Stomach (tissue), 9 donors: ENCODE measurements around the gene TRIM63. TPM values are rescaled to one million over a fixed set of nuclear protein-coding genes. Genes with fewer than 3 reads are reported as not detected.

Experiments used
- DNase-seq, 2 donors: peaks; one replicate each; pipeline versions ENCODE4 v3.0.0 to v3.0.0-alpha.2; 2013 to 2019
- H3K27ac ChIP-seq, 5 donors: fragments of 200-600 bp in 4 of 5; sonication (generic) in 4 of 5; one replicate each; pipeline ENCODE4 v1.5.1; 2013 to 2019; ENCODE audit warnings: mild to moderate bottlenecking in 1 of 5, moderate library complexity in 1 of 5
- H3K27me3 ChIP-seq, 3 donors: fragments of 200-600 bp; sonication (generic); one replicate each; pipeline ENCODE4 v1.5.1; 2017 to 2019; ENCODE audit warnings: mixed run types in 1 of 3
- H3K36me3 ChIP-seq, 4 donors: fragments of 200-600 bp; sonication (generic); 1 replicate in 3 of 4; 2 replicates in 1 of 4; pipeline ENCODE4 v1.5.1; 2016 to 2019
- H3K4me1 ChIP-seq, 4 donors: fragments of 200-600 bp; sonication (generic); one replicate each; pipeline ENCODE4 v1.5.1; 2016 to 2019
- H3K4me3 ChIP-seq, 4 donors: fragments of 200-600 bp; sonication (generic) in 3 of 4; one replicate each; pipeline ENCODE4 v1.5.1; 2016 to 2019; ENCODE audit warnings: mild to moderate bottlenecking in 1 of 4
- H3K9me3 ChIP-seq, 4 donors: fragments of 200-600 bp; sonication (generic); one replicate each; pipeline ENCODE4 v1.5.1; 2016 to 2019
- EP300 ChIP-seq: sonication (generic); formaldehyde crosslinking; IDR thresholded peaks from one replicate; pipeline ENCODE4 v1.6.1; 2017; ENCODE audit warnings: antibody characterized with exemption
- POLR2A ChIP-seq, 4 donors: fragments of 450-650 bp; IDR thresholded peaks; one replicate each; pipeline ENCODE4 v1.6.1; 2016; ENCODE audit warnings: antibody characterized with exemption in 4 of 4, control low read depth in 2 of 4, mild to moderate bottlenecking in 1 of 4, moderate library complexity in 1 of 4
- POLR2AphosphoS5 ChIP-seq, 3 donors: sonication (generic); formaldehyde crosslinking; IDR thresholded peaks; one replicate each; pipeline ENCODE4 v1.6.1; 2016; ENCODE audit warnings: antibody characterized with exemption in 3 of 3
- WGBS, 5 donors: extraction: QIAGEN DNeasy Blood & Tissue Kit in 3 of 5; methylation state at CpG; one replicate each; pipeline versions ENCODE4 v1.1.5 to v1.1.7; 2013 to 2018; 5-methylcytosine and 5-hydroxymethylcytosine counted together
- intact Hi-C: fragments of 100-400 bp; cut with DNase I; formaldehyde crosslinking; loops from one replicate; pipeline ENCODE4 v1.15.1; 2023; ENCODE audit warnings: low total_unique reads
- polyA plus RNA-seq, 3 donors: library from polyadenylated mRNA; stranded (reverse); fragments of 200-250 nt; gene quantifications; one replicate each; pipeline ENCODE4 v1.2.3, GENCODE V29; 2013
- total RNA-seq, 5 donors: library from RNA; depleted of rRNA; stranded (reverse); fragments of >200 nt; gene quantifications; one replicate each; pipeline versions ENCODE4 v1.1.0 to v1.2.3, GENCODE V29; 2014 to 2016
- TF ChIP-seq, protein P1 (sequence below), 7 experiments: fragments of 450-650 bp in 4 of 7; fragments of 200-600 bp in 3 of 7; sonication (generic) in 3 of 7; IDR thresholded peaks; one replicate each; pipeline ENCODE4 v1.5.1; 2016 to 2019; ENCODE audit warnings: antibody characterized with exemption in 7 of 7, control low read depth in 2 of 7, mild to moderate bottlenecking in 1 of 7
- donor health status: healthy with polysubstance abuse.
- donor health status: Bipolar disorder and iron deficiency.
- donor health status: healthy.

The TRIM63 gene
- total and polyA plus RNA-seq, 8 donors = 0.37 to 6.0 (median 0.42) TPM; not detected in 4

DNA sequence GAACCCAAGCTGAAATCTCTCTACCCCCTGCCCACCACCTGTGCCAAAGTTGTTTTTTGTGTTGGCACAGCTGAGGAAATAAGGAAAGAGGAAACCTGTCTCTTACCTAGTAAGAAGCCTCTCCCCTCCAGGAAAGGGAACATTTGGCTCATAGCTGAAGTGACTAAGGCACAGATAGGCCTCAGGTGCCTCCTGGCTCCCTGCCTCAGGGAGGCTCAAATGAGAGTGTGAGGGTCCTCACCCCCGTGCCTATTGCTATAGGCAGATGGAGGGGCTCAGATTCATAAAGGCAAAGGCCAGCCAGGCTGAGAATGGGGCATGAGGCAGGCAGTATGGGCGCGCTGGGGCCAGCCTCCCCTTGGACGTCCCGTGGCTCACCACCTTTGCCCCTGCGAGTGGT, 29.0 kb downstream of the TRIM63 start:
- Histone ChIP-seq H3K27ac (no peak overlapping the region), H3K9me3 (no peaks in the 10 kb centered on the region), H3K4me1 (peaks cover 16 to 21% (median 20%) of the 10 kb centered on the region in 4 donors), H3K27me3 (peaks cover 0 to 42% (median 22%) of the 10 kb centered on the region in 3 donors), H3K4me3 (no peak overlapping the region), H3K36me3 (no peaks in the 10 kb centered on the region)
- no peak for DNase-seq
- 76 to 92% (median 84%) methylated on average over 4 to 6 of the region's 6 CpGs for WGBS, 5 donors
- no peak for TF ChIP-seq POLR2AphosphoS5 (IDR thresholded peaks at IDR 0.05)
- TF ChIP-seq EP300 = no peak
- TF ChIP-seq, protein P1, sequence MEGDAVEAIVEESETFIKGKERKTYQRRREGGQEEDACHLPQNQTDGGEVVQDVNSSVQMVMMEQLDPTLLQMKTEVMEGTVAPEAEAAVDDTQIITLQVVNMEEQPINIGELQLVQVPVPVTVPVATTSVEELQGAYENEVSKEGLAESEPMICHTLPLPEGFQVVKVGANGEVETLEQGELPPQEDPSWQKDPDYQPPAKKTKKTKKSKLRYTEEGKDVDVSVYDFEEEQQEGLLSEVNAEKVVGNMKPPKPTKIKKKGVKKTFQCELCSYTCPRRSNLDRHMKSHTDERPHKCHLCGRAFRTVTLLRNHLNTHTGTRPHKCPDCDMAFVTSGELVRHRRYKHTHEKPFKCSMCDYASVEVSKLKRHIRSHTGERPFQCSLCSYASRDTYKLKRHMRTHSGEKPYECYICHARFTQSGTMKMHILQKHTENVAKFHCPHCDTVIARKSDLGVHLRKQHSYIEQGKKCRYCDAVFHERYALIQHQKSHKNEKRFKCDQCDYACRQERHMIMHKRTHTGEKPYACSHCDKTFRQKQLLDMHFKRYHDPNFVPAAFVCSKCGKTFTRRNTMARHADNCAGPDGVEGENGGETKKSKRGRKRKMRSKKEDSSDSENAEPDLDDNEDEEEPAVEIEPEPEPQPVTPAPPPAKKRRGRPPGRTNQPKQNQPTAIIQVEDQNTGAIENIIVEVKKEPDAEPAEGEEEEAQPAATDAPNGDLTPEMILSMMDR (IDR thresholded peaks at IDR 0.05) = no peak
- intact Hi-C loops = loop anchor here (5.0 to 10.0 kb wide), 2 partner anchors 106 to 124 kb away; no protein-coding TSS in a partner anchor

DNA sequence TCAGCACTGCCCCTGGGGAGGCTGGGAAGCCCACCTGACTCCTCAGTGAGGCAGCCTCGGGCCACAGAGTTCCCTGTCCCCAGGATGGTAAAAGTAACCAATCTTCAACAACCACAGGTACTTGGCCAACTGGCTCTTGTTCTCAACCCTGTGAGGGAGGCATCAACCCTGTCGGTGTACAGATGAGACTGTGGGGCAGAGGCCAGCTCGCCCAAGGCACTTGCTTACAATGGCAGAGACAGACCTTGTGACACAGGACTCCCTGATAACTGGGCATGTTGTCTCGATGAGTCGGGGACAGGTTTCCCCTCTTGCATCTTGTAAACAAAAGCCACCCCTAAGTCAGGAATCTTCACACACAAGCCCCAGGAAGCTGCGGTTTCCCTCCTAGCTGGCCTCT, 29.5 kb downstream of the TRIM63 start:
- Histone ChIP-seq H3K36me3 (no peaks in the 10 kb centered on the region), H3K4me3 (no peak overlapping the region), H3K9me3 (no peaks in the 10 kb centered on the region), H3K27me3 (peaks cover 0 to 37% (median 18%) of the 10 kb centered on the region in 3 donors), H3K27ac (no peak overlapping the region), H3K4me1 (peaks cover 16 to 21% (median 20%) of the 10 kb centered on the region in 4 donors)
- intact Hi-C loops = loop anchor here (5.0 to 10.0 kb wide), 2 partner anchors 107 to 124 kb away; no protein-coding TSS in a partner anchor
- DNase-seq = no peak
- 71 to 87% (median 77%) methylated on average over 6 of the region's 6 CpGs for WGBS, 5 donors
- TF ChIP-seq EP300 = no peak
- no peak for TF ChIP-seq POLR2A (IDR thresholded peaks at IDR 0.05)
- TF ChIP-seq, protein P1 (IDR thresholded peaks at IDR 0.05) = no peak
- TF ChIP-seq POLR2AphosphoS5 (IDR thresholded peaks at IDR 0.05) = no peak

DNA sequence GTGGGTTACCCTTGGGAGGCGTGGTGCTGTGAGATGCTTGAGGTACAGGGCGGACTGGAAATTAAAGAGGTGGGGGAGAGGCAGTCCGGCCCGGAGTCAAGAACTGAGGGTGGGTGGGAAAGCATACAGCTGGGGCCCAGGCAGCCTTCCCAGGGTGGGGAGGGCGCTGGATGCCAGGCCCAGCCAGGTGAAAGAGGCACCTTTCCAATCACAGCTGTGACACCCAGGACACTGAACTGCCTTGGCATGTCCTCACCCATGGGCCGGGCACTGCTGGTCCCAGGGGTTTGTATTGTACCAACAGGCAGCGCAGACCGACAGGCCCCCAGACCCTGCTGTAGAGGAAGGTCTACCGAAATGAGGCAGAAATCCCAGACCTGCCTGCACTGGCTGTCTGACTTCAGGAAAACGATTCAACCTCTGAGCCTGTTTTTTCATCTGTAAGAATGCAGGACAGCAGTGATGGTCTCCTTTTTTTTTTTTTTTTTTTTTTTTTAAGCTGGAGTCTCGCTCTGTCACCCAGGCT, 30.6 kb downstream of the TRIM63 start:
- Histone ChIP-seq H3K27me3 (peaks cover 0 to 26% (median 11%) of the 10 kb centered on the region in 3 donors), H3K4me1 (peaks cover 16 to 21% (median 20%) of the 10 kb centered on the region in 4 donors)
- 61 to 75% (median 70%) methylated on average over 10 to 11 of the region's 11 CpGs for WGBS, 5 donors

DNA sequence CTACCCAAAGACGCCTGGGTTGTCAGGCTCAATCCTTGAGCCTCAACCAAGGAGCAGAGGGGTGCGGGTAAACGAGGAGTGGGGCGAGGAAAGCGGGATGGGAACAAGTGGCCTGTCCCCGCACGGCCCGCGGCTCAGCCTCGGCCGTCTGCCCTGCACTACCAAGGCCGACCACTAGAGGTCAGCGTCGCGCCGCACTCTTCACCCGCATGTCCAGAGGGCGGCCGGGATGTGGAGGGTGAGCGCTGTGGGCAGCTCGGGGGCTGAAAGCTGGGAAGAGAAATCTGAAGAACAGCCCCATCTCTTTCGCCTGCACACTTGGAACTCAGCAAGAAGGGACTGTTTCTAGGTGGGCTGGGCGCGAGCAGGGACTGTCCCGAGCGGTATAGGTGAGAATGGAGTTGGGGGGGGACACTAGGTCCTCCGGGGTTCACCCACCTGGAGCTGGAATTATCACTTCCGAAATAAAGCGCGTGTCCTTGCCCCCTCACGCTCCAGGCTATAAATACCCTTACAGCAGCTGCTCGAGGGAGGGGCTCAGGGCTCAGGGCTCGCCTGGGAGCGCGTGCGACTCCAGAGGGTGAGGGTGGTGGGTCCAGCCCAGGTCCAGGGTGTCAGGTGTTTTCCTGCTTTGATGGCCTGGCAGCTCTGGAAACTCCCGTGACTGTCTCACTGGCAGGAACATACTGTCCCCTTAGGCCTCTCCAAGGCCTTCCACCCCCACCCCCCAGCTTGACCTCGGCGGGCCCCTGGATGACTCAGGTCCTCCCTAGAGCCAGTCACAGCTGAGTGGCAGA, 31.3 kb downstream of the TRIM63 start:
- TF ChIP-seq, protein P1 (IDR thresholded peaks at IDR 0.05) = peak in 6 of 7 experiments; percentile 99 to 100 (median 100)
- TF ChIP-seq POLR2AphosphoS5 (IDR thresholded peaks at IDR 0.05) = peak in 2 of 3 donors; percentile 9 to 59
- no peak for TF ChIP-seq POLR2A (IDR thresholded peaks at IDR 0.05)
- TF ChIP-seq EP300 = no peak
- DNase-seq = peak; percentile 85 to 94
- intact Hi-C loops = loop anchor here (5.0 to 10.0 kb wide), 2 partner anchors 109 to 126 kb away; no protein-coding TSS in a partner anchor
- peaks cover 0 to 19% (median 5%) of the 10 kb centered on the region in 3 donors for H3K27me3 ChIP-seq
- 0 to 9% (median 8%) methylated on average over 25 to 39 of the region's 39 CpGs for WGBS, 5 donors
- H3K9me3 ChIP-seq = no peaks in the 10 kb centered on the region
- no peaks in the 10 kb centered on the region for H3K36me3 ChIP-seq
- peaks cover 16 to 21% (median 20%) of the 10 kb centered on the region in 4 donors for H3K4me1 ChIP-seq
- H3K27ac ChIP-seq = peak overlapping the region; percentile 78 to 92 (median 86)
- peak overlapping the region; percentile 62 to 93 (median 87) for H3K4me3 ChIP-seq

More for the DNA sequence above, 30.6 kb downstream of the TRIM63 start:
- TF ChIP-seq POLR2A (IDR thresholded peaks at IDR 0.05) = no peak
- no peak for TF ChIP-seq POLR2AphosphoS5 (IDR thresholded peaks at IDR 0.05)
- TF ChIP-seq EP300 = no peak
- intact Hi-C loops = loop anchor here (5.0 to 10.0 kb wide), 2 partner anchors 108 to 125 kb away; no protein-coding TSS in a partner anchor
- Histone ChIP-seq H3K9me3 (no peaks in the 10 kb centered on the region), H3K36me3 (no peaks in the 10 kb centered on the region), H3K4me3 (no peak overlapping the region), H3K27ac (no peak overlapping the region)
- DNase-seq = no peak
